B cell (primary cell): Measurements from ENCODE around the gene ARHGAP22. TPM values are rescaled to one million over a fixed set of nuclear protein-coding genes. Genes with fewer than 3 reads are reported as not detected.

ENCODE experiments used
- ATAC-seq: fragments of 200-7000 bp; cut with Tn5 transposase; one replicate; pipeline ENCODE4 v1.10.0; 2021; ENCODE audit warnings: low read depth, mild to moderate bottlenecking, moderate number of reproducible peaks, moderate library complexity
- CTCF ChIA-PET: fragments of 350-600 bp; sonication (Branson Sonifier 250); formaldehyde crosslinking; loops from one replicate; lab custom pipeline; 2021; ENCODE audit warnings: antibody characterized with exemption, inconsistent platforms; lab: Charles Lee
- POLR2A ChIA-PET: fragments of 350-600 bp; sonication (Branson Sonifier 250); formaldehyde crosslinking; loops from one replicate; lab custom pipeline; 2021; ENCODE audit warnings: antibody characterized with exemption; lab: Charles Lee
- DNase-seq: peaks from one replicate; pipeline ENCODE4 v3.0.0; 2013
- H2AFZ ChIP-seq: 2 replicates; pipeline ENCODE4 v1.6.1; 2012; ENCODE audit warnings: mild to moderate bottlenecking, low read depth, low read length; ENCODE audit not compliant: insufficient read depth, poor library complexity, severe bottlenecking
- H3K27ac ChIP-seq, 2 donors: 1 replicate in 1 of 2; 2 replicates in 1 of 2; pipeline ENCODE4 v1.5.1; 2012 to 2013; ENCODE audit warnings: low read length in 2 of 2, mild to moderate bottlenecking in 2 of 2, moderate library complexity in 1 of 2
- H3K27me3 ChIP-seq, 4 experiments: fragments of 200-600 bp in 1 of 4; sonication (generic) in 1 of 4; replicated peaks in 1 of 4; 1 replicate in 2 of 4; 2 replicates in 2 of 4; pipeline versions ENCODE4 v1.6.1 to v1.7.0; 2013 to 2016; ENCODE audit warnings: low read length in 3 of 4, mild to moderate bottlenecking in 2 of 4, mixed read lengths in 1 of 4, moderate library complexity in 1 of 4; ENCODE audit not compliant: insufficient read depth in 4 of 4, control insufficient read depth in 3 of 4; ENCODE audit errors: control extremely low read depth in 1 of 4
- H3K36me3 ChIP-seq, 2 experiments: replicated peaks in 1 of 2; 1 replicate in 1 of 2; 2 replicates in 1 of 2; pipeline versions ENCODE4 v1.6.1 to v1.7.1; 2013; ENCODE audit warnings: low read length in 1 of 2; ENCODE audit not compliant: insufficient read depth in 2 of 2, control insufficient read depth in 1 of 2; ENCODE audit errors: control extremely low read depth in 1 of 2, extremely low read depth in 1 of 2
- H3K4me1 ChIP-seq, 2 donors: fragments of 200-600 bp in 1 of 2; sonication (generic) in 1 of 2; 1 replicate in 1 of 2; 2 replicates in 1 of 2; pipeline versions ENCODE4 v1.5.1 to v1.6.1; 2013 to 2017; ENCODE audit warnings: low read length in 2 of 2; ENCODE audit not compliant: control insufficient read depth in 2 of 2, insufficient read depth in 2 of 2
- H3K4me2 ChIP-seq: replicated peaks from 2 replicates; pipeline ENCODE3; 2012; ENCODE audit warnings: mild to moderate bottlenecking, low read depth, low read length; ENCODE audit not compliant: poor library complexity, severe bottlenecking
- H3K4me3 ChIP-seq, 5 experiments: fragments of 200-600 bp in 1 of 5; sonication (generic) in 1 of 5; 1 replicate in 3 of 5; 2 replicates in 2 of 5; pipeline versions ENCODE4 v1.5.1 to v1.7.0; 2011 to 2016; ENCODE audit warnings: low read length in 4 of 5, mild to moderate bottlenecking in 4 of 5, low read depth in 2 of 5, control low read depth in 1 of 5, moderate library complexity in 1 of 5; ENCODE audit not compliant: insufficient read depth in 1 of 5; ENCODE audit errors: control extremely low read depth in 1 of 5, extremely low read depth in 1 of 5
- H3K79me2 ChIP-seq: fragments of 200-600 bp; sonication (generic); one replicate; pipeline ENCODE4 v1.6.0; 2016; ENCODE audit warnings: low read length; ENCODE audit not compliant: control insufficient read depth, insufficient read depth
- H3K9ac ChIP-seq: fragments of 200-600 bp; sonication (generic); 2 replicates; pipeline ENCODE4 v1.6.1; 2017; ENCODE audit warnings: mild to moderate bottlenecking, low read length, moderate library complexity
- H3K9me3 ChIP-seq, 3 donors: one replicate each; pipeline versions ENCODE4 v1.6.1 to v1.7.1; 2013; ENCODE audit warnings: low read length in 2 of 3; ENCODE audit not compliant: control insufficient read depth in 2 of 3, insufficient read depth in 1 of 3; ENCODE audit errors: control extremely low read depth in 1 of 3
- H4K20me1 ChIP-seq: 2 replicates; pipeline ENCODE4 v1.6.0; 2012; ENCODE audit warnings: mild to moderate bottlenecking, low read length; ENCODE audit not compliant: insufficient read depth, control insufficient read depth, poor library complexity, severe bottlenecking
- H3K27ac Mint-ChIP-seq: one replicate; pipeline ENCODE4 v1.8.0; 2021; ENCODE audit warnings: mixed read lengths
- H3K27me3 Mint-ChIP-seq: one replicate; pipeline ENCODE4 v1.8.0; 2021; ENCODE audit warnings: mixed read lengths
- H3K4me1 Mint-ChIP-seq: one replicate; pipeline ENCODE4 v1.8.0; 2021; ENCODE audit warnings: mixed read lengths
- H3K4me3 Mint-ChIP-seq: one replicate; pipeline ENCODE4 v1.8.0; 2021; ENCODE audit warnings: mixed read lengths
- H3K9me3 Mint-ChIP-seq: one replicate; pipeline ENCODE4 v1.8.0; 2022; ENCODE audit warnings: mixed read lengths; ENCODE audit not compliant: insufficient read depth
- CTCF ChIP-seq: fragments of 200-600 bp; IDR thresholded peaks from one replicate; pipeline ENCODE4 v1.8.0; 2022; ENCODE audit warnings: antibody characterized with exemption, mild to moderate bottlenecking
- EZH2 ChIP-seq: IDR thresholded peaks from 2 replicates; pipeline ENCODE4 v1.6.1; 2012; ENCODE audit warnings: borderline replicate concordance, low read depth, mild to moderate bottlenecking, moderate library complexity, low read length; ENCODE audit not compliant: insufficient read depth, poor library complexity, severe bottlenecking
- WGBS: methylation state at CpG from one replicate; pipeline ENCODE4 v1.1.5; 2013; ENCODE audit warnings: missing lambda C conversion rate; ENCODE audit not compliant: insufficient coverage; 5-methylcytosine and 5-hydroxymethylcytosine counted together
- intact Hi-C: fragments of 100-400 bp; cut with micrococcal nuclease; formaldehyde crosslinking; loops from one replicate; pipeline ENCODE4 v1.10.0; 2022
- polyA plus RNA-seq: library from polyadenylated mRNA; depleted of rRNA; stranded (reverse); fragments of >200 nt; gene quantifications from 2 replicates; pipeline ENCODE4 v1.2.3, GENCODE V29; 2012
- total RNA-seq, 2 donors: library from RNA; stranded (reverse); fragments of 120-200 nt in 1 of 2; gene quantifications; 1 replicate in 1 of 2; 2 replicates in 1 of 2; pipeline versions ENCODE4 v1.2.3 to v1.2.4, GENCODE V29; 2013 to 2022

Gene ARHGAP22
- total and polyA plus RNA-seq, 2 donors (not counting 1 experiment from before 2014, with no cell fraction given), result 1.9 to 2.0 TPM

GRCh38 chr10:48456808-48457761 is 147.8 kb downstream of the ARHGAP22 start:
- Histone ChIP-seq H3K9me3 (peaks cover 0 to 4% (median 0%) of the 10 kb centered on the region in 3 donors), H2AFZ (no peak overlapping the region), H3K4me3 (no peak overlapping the region), H3K79me2 (no peaks in the 10 kb centered on the region), H4K20me1 (no peaks in the 10 kb centered on the region), H3K9ac (no peak overlapping the region), H3K4me2 (peak overlapping the region; percentile 57), H3K27me3 (peaks cover 0 to 3% (median 0%) of the 10 kb centered on the region in 4 experiments), H3K36me3 (no peaks in the 10 kb centered on the region), H3K27ac (no peak overlapping the region), H3K4me1 (peaks cover 13 to 17% of the 10 kb centered on the region in 2 donors)
- DNase-seq (no peak), ATAC-seq (no peak)
- POLR2A ChIA-PET, result no interaction called here
- Mint-ChIP-seq H3K4me1 (peaks cover 9% of the 10 kb centered on the region), H3K4me3 (no peak overlapping the region), H3K27ac (no peak overlapping the region), H3K27me3 (no peaks in the 10 kb centered on the region), H3K9me3 (no peaks in the 10 kb centered on the region)
- intact Hi-C loops, result no loop called here
- CTCF ChIA-PET, result no interaction called here
- WGBS, result 40% methylated on average over 23 of the region's 24 CpGs
- TF ChIP-seq CTCF (no peak), EZH2 (no peak)

GRCh38 chr10:48456361-48456804 is 148.5 kb downstream of the ARHGAP22 start:
- WGBS, result 0% methylated on average over 9 of the region's 9 CpGs
- H3K9me3 Mint-ChIP-seq, result no peaks in the 10 kb centered on the region
- TF ChIP-seq EZH2 (no peak), CTCF (no peak)
- DNase-seq (peak; percentile 44), ATAC-seq (peak; percentile 28)
- H3K9ac ChIP-seq, result no peak overlapping the region
- H3K9me3 ChIP-seq, result peaks cover 0 to 4% (median 0%) of the 10 kb centered on the region in 3 donors
- H3K27ac Mint-ChIP-seq, result no peak overlapping the region
- peaks cover 0 to 3% (median 0%) of the 10 kb centered on the region in 4 experiments for H3K27me3 ChIP-seq
- no peaks in the 10 kb centered on the region for H4K20me1 ChIP-seq
- peaks cover 9% of the 10 kb centered on the region for H3K4me1 Mint-ChIP-seq
- CTCF ChIA-PET, result no interaction called here
- H2AFZ ChIP-seq, result no peak overlapping the region
- H3K36me3 ChIP-seq, result no peaks in the 10 kb centered on the region
- no peak overlapping the region for H3K4me3 Mint-ChIP-seq
- H3K4me1 ChIP-seq, result peaks cover 13 to 17% of the 10 kb centered on the region in 2 donors
- H3K4me2 ChIP-seq, result peak overlapping the region; percentile 57
- no peak overlapping the region for H3K4me3 ChIP-seq
- POLR2A ChIA-PET, result no interaction called here
- no peaks in the 10 kb centered on the region for H3K27me3 Mint-ChIP-seq
- no peak overlapping the region for H3K27ac ChIP-seq
- intact Hi-C loops, result no loop called here
- no peaks in the 10 kb centered on the region for H3K79me2 ChIP-seq
